Activated naive CD4-positive, alpha-beta T cell treated with anti-CD3 and anti-CD28 coated beads, Interleukin-2, amount 50 U/mL, for 72 hours (primary cell): Measurements from ENCODE around the gene DCUN1D5. TPM values are rescaled to one million over a fixed set of nuclear protein-coding genes. Genes with fewer than 3 reads are reported as not detected.
"Not testable (repeated sequence)": the region's sequence is repeated elsewhere in the genome, so short reads cannot be mapped to it uniquely, and the experiment has no call there.

Experiments used
- ATAC-seq, 2 donors: fragments of 150-1000 bp; cut with Tn5 transposase; 2 replicates each; pipeline ENCODE4 v1.10.0; 2021; ENCODE audit warnings: mild to moderate bottlenecking in 2 of 2, moderate library complexity in 2 of 2
- DNase-seq, 2 donors: peaks; one replicate each; pipeline ENCODE4 v3.0.0; 2021 to 2022; ENCODE audit warnings: low spot score in 2 of 2
- H3K27ac Mint-ChIP-seq, 2 donors: one replicate each; pipeline ENCODE4 v1.8.0; 2022; ENCODE audit warnings: mild to moderate bottlenecking in 2 of 2, mixed read lengths in 2 of 2
- H3K36me3 Mint-ChIP-seq, 2 donors: one replicate each; pipeline ENCODE4 v1.8.0; 2022; ENCODE audit warnings: mixed read lengths in 2 of 2
- H3K9me3 Mint-ChIP-seq, 2 donors: one replicate each; pipeline ENCODE4 v1.8.0; 2022; ENCODE audit warnings: mixed read lengths in 2 of 2
- total RNA-seq, 2 donors: library from RNA; stranded (reverse); gene quantifications; one replicate each; pipeline ENCODE4 v1.2.3, GENCODE V29; 2022

DCUN1D5 gene
- total RNA-seq, 2 donors from 2014 or later = 35.6 to 63.1 TPM

- peaks cover 0 to 12% of the 10 kb centered on the region in 2 donors for H3K36me3 Mint-ChIP-seq
- peak overlapping the region; percentile 30 to 57 for H3K27ac Mint-ChIP-seq
- ATAC-seq (peak; percentile 93 to 94), DNase-seq (peak in 1 of 2 donors; percentile 16)
- H3K9me3 Mint-ChIP-seq = not testable (repeated sequence)
Measured at GRCh38 chr11:103028304-103029020, 63.5 kb downstream of the DCUN1D5 start.

- DNase-seq = no peak
- no peaks in the 10 kb centered on the region for H3K9me3 Mint-ChIP-seq
- peaks cover 0 to 8% of the 10 kb centered on the region in 2 donors for H3K36me3 Mint-ChIP-seq
- ATAC-seq = no peak
- H3K27ac Mint-ChIP-seq = no peak overlapping the region
Measured at GRCh38 chr11:103024086-103024485, 67.9 kb downstream of the DCUN1D5 start.

GRCh38 chr11:103016031-103016430 is 75.9 kb downstream of the DCUN1D5 start:
- Mint-ChIP-seq H3K27ac (no peak overlapping the region), H3K9me3 (peaks cover 2 to 4% of the 10 kb centered on the region in 2 donors), H3K36me3 (no peaks in the 10 kb centered on the region)
- no peak for ATAC-seq
- DNase-seq = no peak

- no peak for DNase-seq
- H3K36me3 Mint-ChIP-seq = peaks cover 0 to 10% of the 10 kb centered on the region in 2 donors
- peaks cover 11% of the 10 kb centered on the region in 2 donors for H3K9me3 Mint-ChIP-seq
- H3K27ac Mint-ChIP-seq = no peak overlapping the region
- ATAC-seq = no peak
Measured at GRCh38 chr11:103013421-103013820, 78.5 kb downstream of the DCUN1D5 start.

Other genes starting within 250 kb of the DCUN1D5 start
- gene MMP3, start 248.6 kb downstream of the DCUN1D5 start, total RNA-seq = not detected
- not detected for gene MMP12, start 217.2 kb downstream of the DCUN1D5 start, total RNA-seq
- gene MMP13, start 136.4 kb downstream of the DCUN1D5 start, total RNA-seq = under 1 TPM in 1 of 2 donors, not detected in 1; 0.51 TPM
- gene DYNC2H1, start 17.3 kb upstream of the DCUN1D5 start, total RNA-seq = 1 to 10 TPM; 2.2 to 2.6 TPM